Measurements from ENCODE around the gene TMEM11.
"Not testable (repeated sequence)": the region's sequence is repeated elsewhere in the genome, so short reads cannot be mapped to it uniquely, and the experiment has no call there.

The TMEM11 gene

GRCh38 chr17:21242026-21242697, 28.2 kb upstream of the TMEM11 start:
- DNase-seq, result no peak

- DNase-seq, result no peak
These were observed 27.6 kb upstream of the TMEM11 start for GRCh38 chr17:21241564-21241963.

GRCh38 chr17:21240369-21241055, 26.6 kb upstream of the TMEM11 start:
- no peak for DNase-seq

GRCh38 chr17:21239680-21240368, 25.9 kb upstream of the TMEM11 start:
- DNase-seq, result no peak

GRCh38 chr17:21235921-21236320, 22.0 kb upstream of the TMEM11 start:
- DNase-seq, result no peak

GRCh38 chr17:21233581-21234347, 19.8 kb upstream of the TMEM11 start:
- no peak for DNase-seq

- DNase-seq, result no peak
These were observed 18.2 kb upstream of the TMEM11 start for GRCh38 chr17:21232033-21232749.

- DNase-seq, result no peak
These were observed 17.6 kb upstream of the TMEM11 start for GRCh38 chr17:21231533-21231932.

GRCh38 chr17:21228845-21229244, 14.9 kb upstream of the TMEM11 start:
- no peak for DNase-seq

- no peak for DNase-seq
These were observed 14.2 kb upstream of the TMEM11 start for GRCh38 chr17:21228111-21228510.

GRCh38 chr17:21227277-21227676, 13.3 kb upstream of the TMEM11 start:
- not testable (repeated sequence) for DNase-seq

- no peak for DNase-seq
These were observed 9.1 kb upstream of the TMEM11 start for GRCh38 chr17:21223086-21223485.

GRCh38 chr17:21218831-21219380, 4.9 kb upstream of the TMEM11 start:
- DNase-seq, result no peak

GRCh38 chr17:21218101-21218500, 4.1 kb upstream of the TMEM11 start:
- DNase-seq, result peak; percentile 60

- no peak for DNase-seq
These were observed 3.4 kb upstream of the TMEM11 start for GRCh38 chr17:21217346-21217745.

GRCh38 chr17:21215935-21216334, 2.0 kb upstream of the TMEM11 start:
- DNase-seq, result no peak

GRCh38 chr17:21214777-21215541, 998 bp upstream of the TMEM11 start:
- no peak for DNase-seq

GRCh38 chr17:21213638-21214014, 335 bp downstream of the TMEM11 start:
- peak; percentile 53 for DNase-seq

GRCh38 chr17:21212826-21213637, 929 bp downstream of the TMEM11 start:
- DNase-seq, result no peak

GRCh38 chr17:21211825-21212479, 2.0 kb downstream of the TMEM11 start:
- DNase-seq, result no peak

Measured in stimulated activated CD4-positive, alpha-beta T cell treated with anti-CD3 and anti-CD28 coated beads, Interleukin-15, amount 100 ng/mL, for 24 hours (primary cell).